WTC11 (cell line): ENCODE results near the gene CACNA2D3. TPM values are rescaled to one million over a fixed set of nuclear protein-coding genes. Genes with fewer than 3 reads are reported as not detected.
A peak's percentile ranks its signal among the peaks of the same experiment; 100 is the strongest.

Source experiments
- ATAC-seq: fragments of 200-7000 bp; cut with Tn5 transposase; 2 replicates; pipeline ENCODE4 v1.10.0; 2021; ENCODE audit warnings: mild to moderate bottlenecking, moderate library complexity
- CTCF ChIA-PET: fragments of 300-600 bp; sonication (Branson Sonifier 250); formaldehyde crosslinking; loops from one replicate; lab custom pipeline; 2021; ENCODE audit warnings: antibody characterized with exemption; lab: Charles Lee
- POLR2A ChIA-PET: fragments of 350-600 bp; sonication (Branson Sonifier 250); formaldehyde crosslinking; loops from one replicate; lab custom pipeline; 2021; ENCODE audit warnings: antibody characterized with exemption; lab: Charles Lee
- DNase-seq: peaks from one replicate; pipeline ENCODE4 v3.0.0; 2021; ENCODE audit warnings: low spot score
- H3K27ac Mint-ChIP-seq: 2 replicates; pipeline ENCODE4 v1.8.0; 2021; ENCODE audit warnings: mixed read lengths
- H3K27me3 Mint-ChIP-seq: 2 replicates; pipeline ENCODE4 v1.8.0; 2021; ENCODE audit warnings: low read depth, mild to moderate bottlenecking, moderate library complexity, mixed read lengths
- H3K36me3 Mint-ChIP-seq: 2 replicates; pipeline ENCODE4 v1.8.0; 2021; ENCODE audit warnings: mixed read lengths
- H3K4me1 Mint-ChIP-seq: 2 replicates; pipeline ENCODE4 v1.8.0; 2022; ENCODE audit warnings: mixed read lengths
- H3K4me3 Mint-ChIP-seq: 2 replicates; pipeline ENCODE4 v1.8.0; 2021; ENCODE audit warnings: mild to moderate bottlenecking, moderate library complexity, mixed read lengths
- H3K9me3 Mint-ChIP-seq: 2 replicates; pipeline ENCODE4 v1.8.0; 2021; ENCODE audit warnings: mixed read lengths
- ATF1 ChIP-seq: sonication (generic); formaldehyde crosslinking; IDR thresholded peaks from 2 replicates; pipeline ENCODE4 v1.8.1; 2023; ENCODE audit warnings: mild to moderate bottlenecking, moderate library complexity, missing genetic modification reagents
- ATF2 ChIP-seq: sonication (generic); formaldehyde crosslinking; IDR thresholded peaks from 2 replicates; pipeline ENCODE4 v1.8.1; 2022; ENCODE audit warnings: low read depth, missing genetic modification reagents, borderline replicate concordance
- E2F1 ChIP-seq: sonication (generic); formaldehyde crosslinking; IDR thresholded peaks from 2 replicates; pipeline ENCODE4 v1.8.0; 2022; ENCODE audit warnings: mild to moderate bottlenecking, missing genetic modification reagents
- FOXJ3 ChIP-seq: sonication (generic); formaldehyde crosslinking; IDR thresholded peaks from 2 replicates; pipeline ENCODE4 v1.9.0; 2021; ENCODE audit warnings: missing genetic modification reagents, mild to moderate bottlenecking, borderline replicate concordance
- HMGA2 ChIP-seq: fragments of 250-450 bp; sonication (Bioruptor Pico); IDR thresholded peaks from 2 replicates; pipeline ENCODE4 v1.4.0; 2021; ENCODE audit warnings: mild to moderate bottlenecking, moderate library complexity
- JUN ChIP-seq: sonication (generic); formaldehyde crosslinking; IDR thresholded peaks from 2 replicates; pipeline ENCODE4 v1.8.0; 2023; ENCODE audit warnings: mild to moderate bottlenecking, missing genetic modification reagents
- KAT7 ChIP-seq: sonication (generic); formaldehyde crosslinking; IDR thresholded peaks from 2 replicates; pipeline ENCODE4 v1.8.1; 2023; ENCODE audit warnings: missing genetic modification reagents, mild to moderate bottlenecking, borderline replicate concordance
- MAX ChIP-seq: sonication (generic); formaldehyde crosslinking; IDR thresholded peaks from 2 replicates; pipeline ENCODE4 v1.8.0; 2022; ENCODE audit warnings: mild to moderate bottlenecking, missing genetic modification reagents
- MLX ChIP-seq: sonication (generic); formaldehyde crosslinking; IDR thresholded peaks from 2 replicates; pipeline ENCODE4 v1.8.1; 2023; ENCODE audit warnings: mild to moderate bottlenecking, missing genetic modification reagents, moderate library complexity
- NFATC4 ChIP-seq: fragments of 250-450 bp; sonication (Bioruptor Pico); IDR thresholded peaks from 2 replicates; pipeline ENCODE4 v1.9.0; 2021; ENCODE audit warnings: mild to moderate bottlenecking
- NR1H2 ChIP-seq: sonication (generic); formaldehyde crosslinking; IDR thresholded peaks from 2 replicates; pipeline ENCODE4 v1.9.0; 2021; ENCODE audit warnings: mild to moderate bottlenecking, moderate library complexity, missing genetic modification reagents
- RORB ChIP-seq: fragments of 250-450 bp; sonication (Bioruptor Pico); IDR thresholded peaks from 2 replicates; pipeline ENCODE4 v1.9.0; 2021; ENCODE audit warnings: mild to moderate bottlenecking
- SMAD4 ChIP-seq: sonication (generic); formaldehyde crosslinking; IDR thresholded peaks from 2 replicates; pipeline ENCODE4 v1.8.0; 2022; ENCODE audit warnings: mild to moderate bottlenecking, missing genetic modification reagents
- TEAD1 ChIP-seq: sonication (generic); formaldehyde crosslinking; IDR thresholded peaks from 2 replicates; pipeline ENCODE4 v1.8.0; 2022; ENCODE audit warnings: mild to moderate bottlenecking, missing genetic modification reagents
- TP53 ChIP-seq: sonication (generic); formaldehyde crosslinking; IDR thresholded peaks from 2 replicates; pipeline ENCODE4 v1.8.1; 2023; ENCODE audit warnings: mild to moderate bottlenecking, missing genetic modification reagents
- ZNF138 ChIP-seq: sonication (generic); formaldehyde crosslinking; conservative IDR thresholded peaks from 2 replicates; pipeline ENCODE4 v1.8.1; 2022; ENCODE audit warnings: mild to moderate bottlenecking, moderate library complexity, missing genetic modification reagents
- ZNF219 ChIP-seq: sonication (generic); formaldehyde crosslinking; IDR thresholded peaks from 2 replicates; pipeline ENCODE4 v1.8.0; 2023; ENCODE audit warnings: missing genetic modification reagents, mild to moderate bottlenecking, borderline replicate concordance
- ZNF232 ChIP-seq: sonication (generic); formaldehyde crosslinking; IDR thresholded peaks from 2 replicates; pipeline ENCODE4 v1.8.0; 2022; ENCODE audit warnings: mild to moderate bottlenecking, missing genetic modification reagents
- ZNF396 ChIP-seq: fragments of 250-450 bp; sonication (Bioruptor Pico); IDR thresholded peaks from 2 replicates; pipeline ENCODE4 v1.8.0; 2021; ENCODE audit warnings: mild to moderate bottlenecking, moderate library complexity, borderline replicate concordance
- ZNF512 ChIP-seq: sonication (generic); formaldehyde crosslinking; IDR thresholded peaks from 2 replicates; pipeline ENCODE4 v1.8.1; 2022; ENCODE audit warnings: missing genetic modification reagents, borderline replicate concordance
- ZNF671 ChIP-seq: fragments of 250-450 bp; sonication (Bioruptor Pico); IDR thresholded peaks from 2 replicates; pipeline ENCODE4 v1.8.0; 2021; ENCODE audit warnings: mild to moderate bottlenecking
- total RNA-seq: library from RNA; stranded (reverse); gene quantifications from 3 replicates; pipeline ENCODE4 v1.2.3, GENCODE V29; 2021

Gene CACNA2D3
- total RNA-seq, 1 experiment from 2014 or later: 5.0 TPM

- TF ChIP-seq ZNF396 (no peak), E2F1 (no peak)
Observed at GRCh38 chr3:54918516-54918915, 796.2 kb downstream of the CACNA2D3 start (continued).

GRCh38 chr3:54928046-54928770, 805.9 kb downstream of the CACNA2D3 start, which contains the start of gene LRTM1:
LRTM1 (minus strand) TSS chr3:54928059; CDS start chr3:54927911, 148 bp downstream.
- Mint-ChIP-seq H3K4me1 (peaks cover 15% of the 10 kb centered on the region), H3K4me3 (no peak within 1 kb of the TSS), H3K36me3 (no peaks in the 10 kb centered on the region), H3K27ac (no peak within 1 kb of the TSS; the same call in 1 of the 2 replicates), H3K9me3 (peaks cover 2% of the 10 kb centered on the region; the same call in 1 of the 2 replicates), H3K27me3 (no peaks in the 10 kb centered on the region)
- ChIA-PET POLR2A (no interaction called here), CTCF (no interaction called here)
- DNase-seq (no peak), ATAC-seq (no peak)
- TF ChIP-seq MAX (no peak), ZNF512 (CRISPR knock-in tag) (no peak)

- Mint-ChIP-seq H3K27me3 (no peaks in the 10 kb centered on the region), H3K4me3 (no peak overlapping the region), H3K9me3 (no peaks in the 10 kb centered on the region), H3K36me3 (no peaks in the 10 kb centered on the region), H3K27ac (no peak overlapping the region), H3K4me1 (peaks cover 8% of the 10 kb centered on the region)
- no peak for DNase-seq
- TF ChIP-seq HMGA2 (0 out of 2 replicates have a peak, but pooled peaks have one; percentile 6), KAT7 (CRISPR knock-in tag) (no peak)
- ChIA-PET POLR2A (no interaction called here), CTCF (interaction anchor here (0.6 kb wide), 1 partner anchor 101 kb away, joined by 3 read pairs; no protein-coding TSS in a partner anchor)
- ATAC-seq: no peak; the same call in 1 of the 2 replicates
Observed at GRCh38 chr3:54931182-54931581, 808.8 kb downstream of the CACNA2D3 start.

- TF ChIP-seq NFATC4 (CRISPR knock-in tag) (no peak), JUN (no peak), MLX (no peak), RORB (CRISPR knock-in tag) (no peak), ZNF219 (no peak), SMAD4 (CRISPR knock-in tag) (no peak), FOXJ3 (no peak), TP53 (CRISPR knock-in tag) (no peak), TEAD1 (CRISPR knock-in tag) (no peak), KAT7 (CRISPR knock-in tag) (no peak), ZNF671 (CRISPR knock-in tag) (no peak), ZNF138 (no peak), ZNF232 (no peak), ATF2 (CRISPR knock-in tag) (no peak), NR1H2 (CRISPR knock-in tag) (no peak), ATF1 (CRISPR knock-in tag) (no peak)
- ATAC-seq (no peak), DNase-seq (no peak)
- CTCF ChIA-PET: no interaction called here
- H3K27ac Mint-ChIP-seq: no peak overlapping the region
- H3K36me3 Mint-ChIP-seq: no peaks in the 10 kb centered on the region
- no peaks in the 10 kb centered on the region for H3K27me3 Mint-ChIP-seq
- H3K4me3 Mint-ChIP-seq: no peak overlapping the region
- POLR2A ChIA-PET: no interaction called here
- H3K4me1 Mint-ChIP-seq: peaks cover 15% of the 10 kb centered on the region
- H3K9me3 Mint-ChIP-seq: no peaks in the 10 kb centered on the region
Observed at GRCh38 chr3:54932606-54933005, 810.3 kb downstream of the CACNA2D3 start.
